Measurements from ENCODE around the gene ILF2. TPM values are rescaled to one million over a fixed set of nuclear protein-coding genes. Genes with fewer than 3 reads are reported as not detected.

Gene ILF2
- total RNA-seq, 1 donor from 2014 or later = 61.6 TPM

DNA sequence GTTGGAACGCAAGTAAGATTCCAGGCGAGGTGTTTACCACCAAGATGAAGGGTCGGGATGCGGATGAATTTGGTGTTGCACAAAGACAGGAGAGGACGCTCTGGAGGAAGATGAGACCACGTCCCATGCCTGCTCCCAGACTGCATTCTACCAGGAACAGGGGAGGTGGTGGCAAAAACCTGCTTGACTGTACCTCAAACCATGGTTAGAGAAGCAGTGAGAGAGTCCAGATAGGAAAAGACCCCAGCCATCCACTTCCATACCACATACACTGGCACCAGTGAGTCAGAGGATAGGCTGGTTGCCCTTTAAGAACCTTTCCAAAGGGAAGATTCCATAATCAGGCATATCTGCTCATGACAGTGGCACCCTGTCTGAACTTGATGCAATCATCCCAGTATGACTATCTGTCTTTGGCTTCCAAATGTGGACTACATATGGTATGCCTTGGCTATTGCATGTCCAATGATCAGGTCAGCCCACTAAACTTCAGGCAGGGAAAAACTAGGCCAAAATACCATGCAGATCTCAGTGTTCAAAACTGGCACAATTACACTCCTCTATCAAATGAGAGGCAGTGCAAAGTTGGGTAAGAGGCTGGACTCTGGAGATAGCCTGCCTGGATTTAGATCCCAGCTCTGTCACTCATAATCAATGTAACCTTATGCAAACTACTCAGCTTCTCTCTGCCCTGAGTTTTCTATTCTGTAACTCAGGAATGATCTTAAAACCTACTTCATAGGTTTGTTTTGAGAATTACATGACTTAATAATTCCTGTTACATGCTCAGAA lies 28.3 kb upstream of the ILF2 start:
- intact Hi-C loops (cut with micrococcal nuclease) = no loop called here

DNA sequence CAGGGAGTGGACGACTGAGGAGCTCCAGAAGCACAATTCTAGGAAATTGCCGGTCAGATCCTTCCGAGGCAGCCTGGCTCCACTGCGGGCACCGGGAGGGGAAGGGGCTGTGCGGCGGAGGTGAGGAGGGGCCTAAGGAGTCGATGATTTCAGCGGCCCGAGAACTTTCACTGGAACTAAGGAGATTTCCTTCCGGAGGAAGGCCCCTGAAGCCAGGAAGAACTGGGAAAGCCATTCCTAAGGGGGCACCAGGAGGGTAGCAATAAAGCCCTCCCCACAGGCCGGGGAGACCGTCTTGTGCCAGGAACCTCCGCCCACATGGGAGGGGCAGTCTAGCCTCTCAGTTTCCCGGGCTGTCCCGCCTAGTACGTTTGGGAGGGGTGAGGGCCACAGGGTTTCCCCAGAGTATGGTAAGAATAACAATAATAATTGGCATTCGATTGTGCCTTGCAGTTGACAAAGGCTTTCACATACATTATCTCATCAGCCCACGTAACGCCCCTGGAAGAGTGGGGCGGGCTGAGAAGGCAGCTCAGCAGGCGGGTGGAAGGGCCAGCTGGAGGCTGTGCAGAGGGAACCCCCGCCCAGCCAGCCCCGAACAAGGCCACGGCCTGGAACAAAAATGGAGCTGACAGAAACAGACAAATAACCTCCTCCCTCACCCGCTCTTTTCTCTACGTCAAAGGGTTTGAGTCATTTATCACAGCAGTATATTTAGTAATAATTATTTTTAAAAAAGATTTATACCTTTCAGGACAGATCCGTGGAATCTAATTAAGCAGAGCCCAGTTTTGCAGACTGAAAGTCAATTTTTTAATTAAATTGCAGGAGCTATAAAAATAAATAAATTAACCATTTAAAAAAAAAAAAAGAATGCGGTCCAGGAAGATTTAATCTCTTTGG lies 27.5 kb upstream of the ILF2 start:
- H3K27ac ChIP-seq (replicated peaks) = peak overlapping the region; percentile 94
- intact Hi-C loops (cut with micrococcal nuclease) = no loop called here
- TF ChIP-seq, protein P1, sequence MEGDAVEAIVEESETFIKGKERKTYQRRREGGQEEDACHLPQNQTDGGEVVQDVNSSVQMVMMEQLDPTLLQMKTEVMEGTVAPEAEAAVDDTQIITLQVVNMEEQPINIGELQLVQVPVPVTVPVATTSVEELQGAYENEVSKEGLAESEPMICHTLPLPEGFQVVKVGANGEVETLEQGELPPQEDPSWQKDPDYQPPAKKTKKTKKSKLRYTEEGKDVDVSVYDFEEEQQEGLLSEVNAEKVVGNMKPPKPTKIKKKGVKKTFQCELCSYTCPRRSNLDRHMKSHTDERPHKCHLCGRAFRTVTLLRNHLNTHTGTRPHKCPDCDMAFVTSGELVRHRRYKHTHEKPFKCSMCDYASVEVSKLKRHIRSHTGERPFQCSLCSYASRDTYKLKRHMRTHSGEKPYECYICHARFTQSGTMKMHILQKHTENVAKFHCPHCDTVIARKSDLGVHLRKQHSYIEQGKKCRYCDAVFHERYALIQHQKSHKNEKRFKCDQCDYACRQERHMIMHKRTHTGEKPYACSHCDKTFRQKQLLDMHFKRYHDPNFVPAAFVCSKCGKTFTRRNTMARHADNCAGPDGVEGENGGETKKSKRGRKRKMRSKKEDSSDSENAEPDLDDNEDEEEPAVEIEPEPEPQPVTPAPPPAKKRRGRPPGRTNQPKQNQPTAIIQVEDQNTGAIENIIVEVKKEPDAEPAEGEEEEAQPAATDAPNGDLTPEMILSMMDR (IDR thresholded peaks at IDR 0.05; ENCODE audit: borderline replicate concordance) = no peak
- no peaks in the 10 kb centered on the region for H3K9me3 ChIP-seq (replicated peaks)
- no peaks in the 10 kb centered on the region for H3K36me3 ChIP-seq
- H3K27me3 ChIP-seq (ENCODE audit: low read depth) = no peaks in the 10 kb centered on the region
- H3K4me3 ChIP-seq = peak overlapping the region; percentile 26
- peaks cover 33% of the 10 kb centered on the region for H3K4me1 ChIP-seq
- DNase-seq = peak; percentile 79

More for the DNA sequence above, 28.3 kb upstream of the ILF2 start:
- no peaks in the 10 kb centered on the region for H3K27me3 ChIP-seq (ENCODE audit: low read depth)
- H3K27ac ChIP-seq (replicated peaks) = peak overlapping the region; percentile 94
- no peak for DNase-seq
- peaks cover 33% of the 10 kb centered on the region for H3K4me1 ChIP-seq
- H3K4me3 ChIP-seq = no peak overlapping the region
- no peaks in the 10 kb centered on the region for H3K9me3 ChIP-seq (replicated peaks)
- H3K36me3 ChIP-seq = no peaks in the 10 kb centered on the region
- TF ChIP-seq, protein P1 (IDR thresholded peaks at IDR 0.05; ENCODE audit: borderline replicate concordance) = no peak

DNA sequence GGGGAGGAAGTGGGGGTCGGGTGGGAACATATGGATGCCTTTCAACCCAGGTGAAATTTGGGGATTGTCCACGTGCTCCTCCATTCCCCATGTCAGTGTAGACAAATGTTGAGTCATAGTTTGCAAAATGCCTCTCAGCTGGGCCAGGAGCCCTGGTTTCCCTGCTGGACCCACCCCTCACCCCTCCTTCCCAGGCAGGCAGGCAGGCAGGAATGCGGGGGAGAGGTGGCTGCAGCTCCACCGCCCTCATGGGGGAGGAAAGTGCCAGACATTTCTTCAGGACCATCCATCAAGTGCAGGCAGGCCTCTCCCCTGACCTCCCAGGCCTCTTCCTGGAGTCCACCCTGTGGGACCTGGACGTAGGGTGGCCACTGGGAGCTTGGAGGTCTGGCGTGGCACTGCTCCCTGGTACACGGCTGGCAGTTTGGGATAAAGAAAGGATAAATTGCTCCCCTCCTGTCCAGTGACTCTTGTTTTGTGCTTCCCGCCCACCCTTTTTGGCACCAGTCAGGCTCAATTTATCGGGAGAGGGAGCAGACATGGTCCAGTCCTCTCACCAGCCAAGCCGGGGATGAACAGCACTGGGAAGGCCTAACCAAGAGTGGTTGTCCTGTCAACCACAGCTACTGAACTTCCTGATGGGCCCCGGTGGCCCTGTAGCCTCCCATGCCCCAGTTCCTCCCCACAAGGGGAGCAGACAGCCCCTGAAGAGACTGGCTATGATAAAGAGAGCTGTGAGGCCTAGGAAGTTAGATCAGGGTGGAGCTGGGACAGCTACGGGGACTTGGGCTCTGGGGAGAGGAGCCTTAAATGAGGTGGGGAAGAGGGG lies 26.6 kb upstream of the ILF2 start:
- TF ChIP-seq, protein P1 (IDR thresholded peaks at IDR 0.05; ENCODE audit: borderline replicate concordance) = no peak
- Histone ChIP-seq H3K27ac (replicated peaks) (peak overlapping the region; percentile 94), H3K9me3 (replicated peaks) (no peaks in the 10 kb centered on the region), H3K4me1 (peaks cover 33% of the 10 kb centered on the region), H3K4me3 (peak overlapping the region; percentile 26), H3K27me3 (ENCODE audit: low read depth) (no peaks in the 10 kb centered on the region), H3K36me3 (no peaks in the 10 kb centered on the region)
- DNase-seq = peak; percentile 31
- intact Hi-C loops (cut with micrococcal nuclease) = no loop called here

DNA sequence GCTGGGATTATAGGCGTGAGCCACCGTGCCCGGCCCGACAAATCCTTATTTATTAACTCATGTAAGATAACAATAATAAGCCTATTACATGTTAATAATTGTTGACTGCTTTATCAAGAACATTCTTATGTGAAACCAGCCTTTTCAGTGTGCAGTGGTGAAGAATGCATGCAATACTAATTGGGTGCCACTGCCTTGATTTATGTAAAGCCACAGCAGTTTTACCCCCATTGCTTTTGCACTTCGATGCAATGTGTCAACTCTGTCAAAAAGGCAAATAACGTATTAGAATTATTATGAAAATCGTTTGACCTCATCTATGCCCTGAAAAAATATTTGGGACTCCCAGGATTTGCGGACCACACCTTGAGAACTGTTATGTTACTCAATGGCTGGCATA lies 25.9 kb upstream of the ILF2 start:
- TF ChIP-seq, protein P1 (IDR thresholded peaks at IDR 0.05; ENCODE audit: borderline replicate concordance) = no peak
- Histone ChIP-seq H3K27me3 (ENCODE audit: low read depth) (no peaks in the 10 kb centered on the region), H3K9me3 (replicated peaks) (no peaks in the 10 kb centered on the region), H3K4me3 (no peak overlapping the region), H3K27ac (replicated peaks) (peak overlapping the region; percentile 94), H3K36me3 (no peaks in the 10 kb centered on the region), H3K4me1 (peaks cover 33% of the 10 kb centered on the region)
- intact Hi-C loops (cut with micrococcal nuclease) = no loop called here
- DNase-seq = no peak

DNA sequence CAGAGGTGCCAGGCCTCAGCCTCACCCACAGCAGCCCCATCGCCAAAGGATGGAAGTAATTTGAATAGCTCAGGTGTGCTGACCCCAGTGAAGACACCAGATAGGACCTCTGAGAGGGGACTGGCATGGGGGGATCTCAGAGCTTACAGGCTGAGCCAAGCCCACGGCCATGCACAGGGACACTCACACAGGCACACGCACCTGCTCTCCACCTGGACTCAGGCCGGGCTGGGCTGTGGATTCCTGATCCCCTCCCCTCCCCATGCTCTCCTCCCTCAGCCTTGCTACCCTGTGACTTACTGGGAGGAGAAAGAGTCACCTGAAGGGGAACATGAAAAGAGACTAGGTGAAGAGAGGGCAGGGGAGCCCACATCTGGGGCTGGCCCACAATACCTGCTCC lies 22.7 kb upstream of the ILF2 start:
- Histone ChIP-seq H3K9me3 (replicated peaks) (no peaks in the 10 kb centered on the region), H3K4me3 (no peak overlapping the region), H3K27me3 (ENCODE audit: low read depth) (no peaks in the 10 kb centered on the region), H3K27ac (replicated peaks) (no peak overlapping the region), H3K36me3 (peaks cover 4% of the 10 kb centered on the region), H3K4me1 (peaks cover 15% of the 10 kb centered on the region)
- TF ChIP-seq, protein P1 (IDR thresholded peaks at IDR 0.05; ENCODE audit: borderline replicate concordance) = no peak
- DNase-seq = no peak
- intact Hi-C loops (cut with micrococcal nuclease) = no loop called here

Data from left ventricle myocardium inferior (tissue), 1 donor.